SKM-1 treated with dmso at 0.1 percent for 144 hours (cell line): ENCODE data around the gene RETREG1.
"Not testable (repeated sequence)": the region's sequence is repeated elsewhere in the genome, so short reads cannot be mapped to it uniquely, and the experiment has no call there.

Source experiments
- DNase-seq: peaks from one replicate; lab custom pipeline; 2025; ENCODE audit not compliant: unreplicated experiment; lab: John Stamatoyannopoulos, UW

The RETREG1 gene

DNA sequence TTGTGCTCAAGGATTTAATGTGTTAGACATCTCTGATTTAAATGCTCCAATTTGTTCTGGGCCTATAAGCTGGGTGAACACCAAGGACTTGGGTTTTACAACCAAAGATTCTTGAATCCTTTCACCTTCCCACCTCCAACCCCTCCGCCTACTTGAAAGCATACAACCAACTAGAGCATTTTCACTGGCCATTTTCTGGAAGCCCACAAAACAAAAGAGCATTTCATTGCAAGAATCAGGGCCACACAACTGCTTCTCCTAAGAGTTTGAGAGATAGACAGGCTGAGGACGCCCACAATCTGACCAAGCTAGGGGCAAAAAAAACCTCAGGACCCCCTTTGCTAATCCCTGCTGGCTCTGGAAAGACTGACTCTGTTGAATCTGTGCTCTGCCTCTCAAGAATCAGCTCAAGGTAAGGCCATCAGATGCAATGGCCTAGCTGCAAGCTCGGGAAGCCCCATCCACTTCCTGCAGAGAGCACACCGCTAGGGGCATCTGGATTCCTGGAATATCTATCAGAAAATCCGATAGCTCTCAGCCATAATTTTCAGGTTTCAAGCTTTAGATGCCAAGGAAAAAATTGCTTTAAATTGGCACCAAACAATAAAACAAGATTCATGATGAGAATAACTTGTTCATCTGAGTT, 57.7 kb downstream of the RETREG1 start:
- DNase-seq = no peak

GRCh38 chr5:16557477-16557876, 59.3 kb downstream of the RETREG1 start:
- DNase-seq = no peak

DNA sequence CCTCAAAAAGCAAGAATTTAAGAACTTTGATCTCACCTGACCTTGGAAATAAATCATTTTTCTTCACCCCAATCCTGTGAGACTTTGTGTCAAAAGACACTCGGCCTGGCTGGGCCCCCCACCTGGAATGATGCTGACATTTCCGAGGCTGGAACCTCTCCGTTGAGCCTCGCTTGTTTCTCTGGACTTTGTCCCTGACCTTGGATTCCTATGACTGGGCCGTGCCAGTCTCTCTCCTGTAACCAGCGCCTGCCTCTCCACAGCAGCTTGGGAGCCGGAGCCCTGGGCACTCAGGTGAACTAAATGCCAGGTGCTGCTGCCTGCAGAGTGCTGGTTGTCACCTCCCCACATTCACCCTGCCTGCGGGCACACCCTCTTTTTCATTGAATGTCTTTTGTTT, 62.7 kb downstream of the RETREG1 start:
- DNase-seq = no peak

- DNase-seq = peak; percentile 37
Observed at GRCh38 chr5:16552666-16553343, 64.0 kb downstream of the RETREG1 start.

- DNase-seq = no peak
Observed at GRCh38 chr5:16551628-16552027, 65.2 kb downstream of the RETREG1 start.

DNA sequence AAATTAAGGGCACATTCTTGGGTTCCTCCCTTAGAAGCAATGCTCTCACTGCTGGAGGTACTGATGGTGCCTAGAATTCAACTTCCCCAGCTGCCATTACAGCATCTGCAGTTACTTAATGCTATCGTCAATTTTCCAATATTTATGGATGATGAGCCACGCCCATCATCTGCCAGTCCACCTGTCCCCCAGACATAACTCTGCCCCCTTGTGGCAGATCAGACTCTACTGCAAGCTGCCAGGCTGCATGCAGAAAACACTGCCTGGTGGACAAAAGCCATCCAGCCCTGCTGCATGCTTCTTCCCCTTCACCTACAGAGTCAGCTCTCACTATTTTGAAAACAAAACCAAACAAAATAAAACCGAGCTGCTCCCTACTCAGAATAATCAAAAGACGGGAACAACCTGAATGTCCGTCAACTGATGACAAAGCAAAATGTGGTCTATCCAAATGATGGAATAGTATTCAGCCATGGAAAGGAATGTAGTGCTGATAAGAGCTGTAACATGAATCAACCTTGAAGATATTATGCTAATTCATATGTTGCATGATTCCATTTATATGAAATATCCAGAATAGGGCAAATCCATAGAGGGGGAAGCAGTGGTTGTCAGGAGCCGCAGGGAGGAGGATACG, 66.4 kb downstream of the RETREG1 start:
- peak; percentile 34 for DNase-seq

- no peak for DNase-seq
Observed at GRCh38 chr5:16549491-16550206, 67.1 kb downstream of the RETREG1 start.

GRCh38 chr5:16548812-16549211, 68.0 kb downstream of the RETREG1 start:
- no peak for DNase-seq

DNA sequence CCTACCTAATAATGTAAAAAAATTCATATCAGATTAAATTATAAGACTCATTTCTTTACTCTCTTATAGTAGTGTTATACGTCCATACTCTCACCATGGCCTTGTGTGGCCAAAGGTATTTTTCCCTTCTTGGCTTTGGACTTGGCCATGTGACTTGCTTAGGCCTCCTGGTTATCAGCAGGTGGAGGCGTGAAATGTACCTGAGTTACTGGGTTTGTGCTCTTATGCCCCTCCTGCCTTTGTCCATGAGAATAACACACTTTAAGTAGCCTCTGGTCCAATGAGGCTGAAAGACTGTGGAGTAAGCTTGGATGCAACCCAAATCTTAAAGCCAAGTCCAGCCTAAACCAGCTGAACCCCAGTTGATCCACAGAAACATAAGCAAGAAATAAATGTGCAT, 68.7 kb downstream of the RETREG1 start:
- no peak for DNase-seq

GRCh38 chr5:16547200-16547842, 69.5 kb downstream of the RETREG1 start:
- no peak for DNase-seq

DNA sequence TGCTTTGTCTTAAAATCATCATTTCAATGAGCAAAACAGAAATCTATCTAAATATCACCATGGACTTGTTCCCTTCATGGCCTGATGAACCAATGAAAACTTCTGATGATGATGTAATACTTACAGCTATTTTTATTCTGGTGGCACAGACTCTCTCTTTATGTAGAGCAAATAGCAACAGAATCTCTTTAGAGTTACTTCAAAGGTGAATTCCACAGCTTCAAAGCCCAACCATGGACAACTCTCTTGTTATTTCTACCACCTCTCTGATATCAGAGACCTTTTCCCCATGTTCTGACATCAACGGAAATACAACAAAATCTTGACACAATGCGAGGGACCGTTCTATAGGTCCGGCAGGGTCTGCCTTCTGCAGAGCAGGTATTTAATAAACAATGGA, 70.1 kb downstream of the RETREG1 start:
- no peak for DNase-seq

DNA sequence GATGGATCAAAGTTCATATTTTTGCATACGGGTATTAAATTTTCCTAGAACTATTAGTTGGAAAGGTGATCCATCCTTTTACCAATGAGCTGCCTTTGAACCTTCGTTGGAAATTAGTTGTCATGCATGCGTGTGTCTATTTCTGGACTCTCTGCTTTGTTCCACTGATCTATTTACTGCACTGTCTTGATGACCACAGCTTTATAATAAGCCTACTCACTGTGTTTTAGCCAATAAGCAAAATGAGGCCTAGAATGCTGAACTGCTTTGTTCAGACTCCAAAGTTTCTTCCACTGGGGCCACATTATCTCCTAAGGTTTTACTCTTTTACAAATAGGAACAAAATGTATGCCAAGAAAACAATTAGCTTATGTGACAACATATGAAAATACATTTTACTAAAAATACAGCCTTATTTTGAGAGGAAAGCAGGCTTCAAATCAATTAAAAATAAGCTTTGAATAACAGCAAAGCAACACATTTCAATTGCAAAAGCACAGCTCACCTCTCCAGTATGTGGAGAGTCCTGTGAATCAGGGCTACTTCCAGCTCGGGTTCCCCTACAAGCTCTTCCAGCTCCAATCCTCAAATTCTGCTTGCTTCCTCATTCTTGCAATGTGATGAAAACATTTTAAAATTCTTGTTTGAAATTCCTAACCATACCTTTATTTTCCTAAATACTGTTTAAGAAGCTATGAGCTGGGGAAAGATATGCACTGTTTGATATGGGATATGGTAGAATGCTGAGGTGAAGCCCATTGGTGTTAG, 72.0 kb downstream of the RETREG1 start:
- no peak for DNase-seq

GRCh38 chr5:16543206-16543605, 73.6 kb downstream of the RETREG1 start:
- not testable (repeated sequence) for DNase-seq

- no peak for DNase-seq
Observed at GRCh38 chr5:16542236-16542635, 74.6 kb downstream of the RETREG1 start.

- DNase-seq = not testable (repeated sequence)
Observed at GRCh38 chr5:16541592-16541991, 75.2 kb downstream of the RETREG1 start.

DNA sequence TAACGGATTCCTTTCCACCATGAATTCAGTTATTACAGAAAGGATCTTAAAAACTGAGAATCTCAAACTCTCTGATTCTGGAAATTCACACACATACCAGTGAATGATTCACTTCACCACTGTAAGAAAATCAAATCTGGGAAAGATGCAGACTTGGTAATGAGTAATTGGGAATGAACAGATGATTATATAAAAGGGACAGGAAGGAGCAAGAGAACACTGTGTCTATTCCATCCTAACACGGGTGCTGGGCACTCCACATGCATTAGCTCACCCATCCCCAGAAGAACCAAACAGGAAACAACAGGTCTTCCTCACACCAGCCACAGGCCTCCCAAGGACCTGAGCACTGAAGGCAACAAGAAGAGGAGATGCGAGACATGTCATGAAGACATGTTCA, 76.4 kb downstream of the RETREG1 start:
- DNase-seq = no peak

DNA sequence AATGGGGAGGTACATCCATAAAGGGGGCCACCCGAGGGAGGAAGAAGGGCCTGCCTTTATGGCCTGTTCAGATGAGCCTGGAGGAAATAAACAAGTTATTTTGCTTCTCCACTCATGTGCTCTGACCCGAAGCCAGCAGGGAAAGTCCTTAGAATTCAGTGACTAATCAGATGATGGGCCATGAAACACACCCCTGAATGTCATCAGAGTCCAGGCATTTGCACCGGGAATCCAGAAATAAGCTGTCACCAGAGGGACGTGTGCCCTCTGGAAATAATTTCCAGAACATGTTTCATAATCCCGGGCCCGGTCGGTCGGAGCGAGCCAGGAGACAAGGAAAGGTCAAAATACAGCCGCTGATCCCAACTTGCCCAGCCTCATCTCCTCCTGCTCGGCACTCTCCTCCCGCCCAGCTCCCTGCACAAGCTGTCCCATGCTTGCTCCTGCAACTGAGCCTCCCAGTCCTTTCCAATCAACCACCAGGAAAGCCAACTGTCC, 77.6 kb downstream of the RETREG1 start:
- DNase-seq = no peak

- no peak for DNase-seq
Observed at GRCh38 chr5:16538006-16538405, 78.8 kb downstream of the RETREG1 start.

DNA sequence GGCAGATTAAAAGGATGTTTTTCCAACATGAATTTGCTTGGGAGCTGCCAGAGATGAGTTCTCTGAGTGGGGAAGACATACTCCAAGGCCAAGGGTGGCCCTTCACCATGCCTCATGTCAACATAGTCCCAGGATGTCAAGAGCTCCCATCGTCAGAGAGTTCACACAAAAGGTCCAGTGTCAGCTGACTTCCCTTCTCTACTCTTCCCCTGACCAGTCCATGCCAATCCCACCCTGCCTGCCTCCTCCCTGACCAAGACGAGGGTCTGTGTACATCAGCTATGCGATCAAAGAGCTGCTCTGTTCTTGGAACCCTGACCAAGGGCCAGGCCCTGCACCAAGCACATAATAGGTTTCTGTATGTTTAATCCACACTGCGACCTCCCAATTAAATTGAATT, 80.0 kb downstream of the RETREG1 start:
- DNase-seq = no peak

DNA sequence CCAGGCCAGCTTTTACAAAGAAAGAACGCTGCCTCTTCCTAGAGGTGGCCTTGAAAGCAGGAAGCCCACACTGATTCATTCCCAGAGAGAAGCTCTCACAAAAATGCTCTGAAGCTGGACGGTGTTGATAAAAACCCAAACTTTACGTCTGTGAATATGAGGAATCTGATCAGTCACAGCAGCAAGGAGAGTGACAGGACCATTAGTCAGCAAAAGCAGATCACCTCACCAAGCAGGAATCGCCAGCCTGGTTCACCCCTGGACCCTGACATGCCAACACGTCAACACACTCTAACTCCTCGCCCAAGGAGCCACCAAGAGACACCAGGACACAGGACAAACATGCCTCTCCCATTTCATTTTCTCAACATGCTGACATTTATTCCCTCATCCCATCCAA, 80.6 kb downstream of the RETREG1 start:
- no peak for DNase-seq
